ENCODE measurements around the gene PSIP1. TPM values are rescaled to one million over a fixed set of nuclear protein-coding genes. Genes with fewer than 3 reads are reported as not detected.

The PSIP1 gene
- total and polyA plus RNA-seq, 2 donors (not counting 1 experiment from before 2014, with no cell fraction given), result 19.7 to 124 TPM

GRCh38 chr9:15553528-15553898, 42.7 kb upstream of the PSIP1 start:
- ChIA-PET CTCF (interaction anchor here (1.1 to 1.6 kb wide), 3 partner anchors 276 to 343 kb away, joined by 3 to 5 read pairs (median 4); no protein-coding TSS in a partner anchor), POLR2A (interaction anchor here (1.3 to 2.3 kb wide), 2 partner anchors 41 to 43 kb away, joined by 4 to 17 read pairs; partner anchors contain the start of gene PSIP1)
- Histone ChIP-seq H3K79me2 (ENCODE audit: control insufficient read depth, insufficient read depth, low read length) (no peaks in the 10 kb centered on the region), H2AFZ (ENCODE audit: insufficient read depth, low read depth, low read length, poor library complexity, severe bottlenecking) (peak overlapping the region; percentile 99), H3K4me3 (ENCODE audit: control extremely low read depth in 1 of 5, extremely low read depth in 1 of 5, insufficient read depth in 1 of 5, low read depth in 2 of 5, low read length in 4 of 5) (peak overlapping the region; percentile 60 to 96 (median 83)), H3K27me3 (replicated peaks in 1 of 4; ENCODE audit: control extremely low read depth in 1 of 4, control insufficient read depth in 3 of 4, insufficient read depth in 4 of 4, low read length in 3 of 4) (peaks cover 0 to 3% (median 0%) of the 10 kb centered on the region in 4 experiments), H3K9me3 (ENCODE audit: control extremely low read depth in 1 of 3, control insufficient read depth in 2 of 3, insufficient read depth in 1 of 3, low read length in 2 of 3) (no peaks in the 10 kb centered on the region), H3K4me1 (ENCODE audit: control insufficient read depth in 2 of 2, insufficient read depth in 2 of 2, low read length in 2 of 2) (peaks cover 13 to 18% of the 10 kb centered on the region in 2 donors), H3K27ac (ENCODE audit: low read length in 2 of 2) (no peak overlapping the region), H3K4me2 (replicated peaks; ENCODE audit: low read depth, low read length, poor library complexity, severe bottlenecking) (peak overlapping the region; percentile 98), H3K36me3 (replicated peaks in 1 of 2; ENCODE audit: control extremely low read depth in 1 of 2, control insufficient read depth in 1 of 2, extremely low read depth in 1 of 2, insufficient read depth in 2 of 2, low read length in 1 of 2) (no peaks in the 10 kb centered on the region), H4K20me1 (ENCODE audit: control insufficient read depth, insufficient read depth, low read length, poor library complexity, severe bottlenecking) (no peaks in the 10 kb centered on the region), H3K9ac (ENCODE audit: low read length) (peak overlapping the region; percentile 84)
- H3K27me3 Mint-ChIP-seq, result no peaks in the 10 kb centered on the region
- TF ChIP-seq, protein P1, sequence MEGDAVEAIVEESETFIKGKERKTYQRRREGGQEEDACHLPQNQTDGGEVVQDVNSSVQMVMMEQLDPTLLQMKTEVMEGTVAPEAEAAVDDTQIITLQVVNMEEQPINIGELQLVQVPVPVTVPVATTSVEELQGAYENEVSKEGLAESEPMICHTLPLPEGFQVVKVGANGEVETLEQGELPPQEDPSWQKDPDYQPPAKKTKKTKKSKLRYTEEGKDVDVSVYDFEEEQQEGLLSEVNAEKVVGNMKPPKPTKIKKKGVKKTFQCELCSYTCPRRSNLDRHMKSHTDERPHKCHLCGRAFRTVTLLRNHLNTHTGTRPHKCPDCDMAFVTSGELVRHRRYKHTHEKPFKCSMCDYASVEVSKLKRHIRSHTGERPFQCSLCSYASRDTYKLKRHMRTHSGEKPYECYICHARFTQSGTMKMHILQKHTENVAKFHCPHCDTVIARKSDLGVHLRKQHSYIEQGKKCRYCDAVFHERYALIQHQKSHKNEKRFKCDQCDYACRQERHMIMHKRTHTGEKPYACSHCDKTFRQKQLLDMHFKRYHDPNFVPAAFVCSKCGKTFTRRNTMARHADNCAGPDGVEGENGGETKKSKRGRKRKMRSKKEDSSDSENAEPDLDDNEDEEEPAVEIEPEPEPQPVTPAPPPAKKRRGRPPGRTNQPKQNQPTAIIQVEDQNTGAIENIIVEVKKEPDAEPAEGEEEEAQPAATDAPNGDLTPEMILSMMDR (IDR thresholded peaks at IDR 0.05), result no peak
- no peak for TF ChIP-seq EZH2 (IDR thresholded peaks at IDR 0.05; ENCODE audit: borderline replicate concordance, insufficient read depth, low read depth, low read length, poor library complexity, severe bottlenecking)
- peak overlapping the region; percentile 90 for H3K27ac Mint-ChIP-seq
- ATAC-seq (ENCODE audit: low read depth) (no peak), DNase-seq (no peak)
- peak overlapping the region; percentile 98 for H3K4me3 Mint-ChIP-seq
- no peaks in the 10 kb centered on the region for H3K9me3 Mint-ChIP-seq (ENCODE audit: insufficient read depth)
- 0% methylated on average over 4 of the region's 13 CpGs for WGBS (ENCODE audit: insufficient coverage)
- intact Hi-C loops (cut with micrococcal nuclease), result loop anchor here (2.0 kb wide), 1 partner anchor 247 kb away; the partner anchor contains the start of gene TTC39B
- peaks cover 17% of the 10 kb centered on the region for H3K4me1 Mint-ChIP-seq

Data from B cell (primary cell).